Airway epithelial cell (primary cell): ENCODE data around the gene HEPN1. TPM values are rescaled to one million over a fixed set of nuclear protein-coding genes. Genes with fewer than 3 reads are reported as not detected.

ENCODE experiments used
- total RNA-seq: library from RNA; depleted of rRNA; stranded (reverse); fragments of >200 nt; gene quantifications from 2 replicates; pipeline ENCODE4 v1.2.3, GENCODE V29; 2015

HEPN1 gene
- not detected in 2 replicates for total RNA-seq

DNA sequence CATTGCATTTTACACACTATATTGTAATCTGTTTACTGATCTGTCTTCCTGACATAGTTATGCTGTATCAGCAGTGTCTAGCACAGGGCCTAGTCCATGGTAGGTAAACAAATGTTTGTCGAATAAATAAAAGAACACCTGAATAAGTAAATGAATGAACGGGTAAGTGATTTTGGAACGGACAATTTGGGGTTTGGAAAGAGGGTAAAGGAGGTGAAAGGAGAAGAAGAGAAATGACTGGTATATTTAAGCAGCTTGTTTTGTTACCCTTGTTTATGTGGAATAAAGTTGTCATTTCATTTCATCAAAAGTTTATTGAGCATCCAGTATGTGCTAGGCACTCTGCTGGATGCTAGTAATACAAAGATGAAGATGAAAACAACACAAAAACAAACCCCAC is at the start of gene HEPN1:
TSS of gene HEPN1 (plus strand) at position 301 of the 400 bp plus-strand sequence.

DNA sequence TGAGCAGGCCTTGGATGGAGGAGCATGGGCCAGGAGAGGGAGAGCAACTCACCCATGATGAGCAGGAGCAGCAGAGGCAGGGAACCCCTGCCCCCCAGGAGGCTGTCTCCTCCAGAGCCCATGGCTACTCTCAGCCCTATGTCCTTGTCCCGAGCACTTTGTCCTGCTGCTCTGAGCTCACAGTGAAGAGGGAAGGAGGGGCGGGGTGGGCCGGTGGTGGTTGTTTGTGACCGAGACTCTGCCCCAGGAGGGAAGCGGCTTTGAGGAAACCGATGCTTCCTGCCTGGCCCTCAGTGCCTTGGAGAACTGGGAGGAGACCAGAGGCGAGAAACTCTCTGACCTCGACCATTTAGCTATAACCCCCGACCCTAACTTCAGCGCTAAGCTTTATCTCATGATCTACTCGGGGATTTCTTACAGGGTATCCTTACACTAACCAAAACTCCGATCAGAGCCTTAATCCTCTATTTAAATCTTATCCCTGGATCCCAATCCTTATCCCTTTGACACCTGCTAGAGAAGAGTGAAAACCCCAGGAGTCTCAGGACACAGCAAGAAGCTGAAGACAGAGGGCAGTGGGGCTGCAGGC is 21.3 kb upstream of the HEPN1 start, which contains the start of gene ROBO4:
TSS of gene ROBO4 (minus strand) at position 192 of the 589 bp plus-strand sequence. CDS start at position 122, 70 bp downstream.

DNA sequence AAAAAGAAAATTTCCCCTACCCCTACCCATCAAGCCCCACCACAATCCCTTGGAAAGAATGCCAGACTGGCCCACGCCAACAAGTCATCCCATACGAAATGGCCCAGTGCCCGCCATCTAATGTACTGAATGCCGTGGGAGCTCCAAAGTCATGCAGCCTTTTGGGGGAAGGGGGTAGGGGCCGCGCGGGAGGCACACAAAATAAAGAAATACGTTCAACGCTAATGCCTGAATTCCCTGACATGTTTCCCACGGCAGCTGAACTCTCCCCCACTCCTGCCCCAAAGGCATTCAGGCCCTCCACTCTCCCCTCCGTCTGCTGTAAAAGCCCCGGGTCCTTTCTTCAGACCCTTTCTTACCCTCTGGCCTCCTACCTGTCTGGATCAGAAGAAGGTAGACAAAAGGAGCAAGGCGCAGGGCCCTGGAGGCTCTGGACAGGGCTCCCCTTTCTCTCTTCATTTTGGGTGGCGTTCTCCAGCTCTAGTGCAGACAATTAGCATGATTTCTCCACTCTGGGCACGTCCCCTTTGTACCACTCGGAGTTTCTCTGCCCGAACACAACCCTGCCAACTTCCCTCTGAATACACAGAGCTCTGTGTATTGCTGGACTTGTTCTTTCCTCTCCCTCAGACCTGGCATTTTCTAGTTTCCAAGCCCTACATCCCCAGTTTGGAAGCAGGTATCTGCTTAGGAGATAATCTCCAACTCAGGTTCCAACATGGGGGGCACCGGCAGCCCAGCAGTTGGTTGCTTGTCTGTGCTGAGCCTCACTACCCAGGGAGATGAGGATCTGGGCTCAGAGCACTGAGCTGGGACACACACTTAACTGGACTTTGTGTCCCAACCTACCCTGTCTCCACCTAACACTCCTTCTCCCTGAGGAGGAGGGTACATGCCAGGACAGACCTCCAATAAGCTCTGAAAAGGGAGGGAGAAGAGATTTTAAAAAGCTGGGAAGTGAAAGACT is 16.8 kb downstream of the HEPN1 start, which contains the start of gene HEPACAM:
TSS of gene HEPACAM (minus strand) at position 500 of the 967 bp plus-strand sequence. CDS start at position 459, 41 bp downstream.

DNA sequence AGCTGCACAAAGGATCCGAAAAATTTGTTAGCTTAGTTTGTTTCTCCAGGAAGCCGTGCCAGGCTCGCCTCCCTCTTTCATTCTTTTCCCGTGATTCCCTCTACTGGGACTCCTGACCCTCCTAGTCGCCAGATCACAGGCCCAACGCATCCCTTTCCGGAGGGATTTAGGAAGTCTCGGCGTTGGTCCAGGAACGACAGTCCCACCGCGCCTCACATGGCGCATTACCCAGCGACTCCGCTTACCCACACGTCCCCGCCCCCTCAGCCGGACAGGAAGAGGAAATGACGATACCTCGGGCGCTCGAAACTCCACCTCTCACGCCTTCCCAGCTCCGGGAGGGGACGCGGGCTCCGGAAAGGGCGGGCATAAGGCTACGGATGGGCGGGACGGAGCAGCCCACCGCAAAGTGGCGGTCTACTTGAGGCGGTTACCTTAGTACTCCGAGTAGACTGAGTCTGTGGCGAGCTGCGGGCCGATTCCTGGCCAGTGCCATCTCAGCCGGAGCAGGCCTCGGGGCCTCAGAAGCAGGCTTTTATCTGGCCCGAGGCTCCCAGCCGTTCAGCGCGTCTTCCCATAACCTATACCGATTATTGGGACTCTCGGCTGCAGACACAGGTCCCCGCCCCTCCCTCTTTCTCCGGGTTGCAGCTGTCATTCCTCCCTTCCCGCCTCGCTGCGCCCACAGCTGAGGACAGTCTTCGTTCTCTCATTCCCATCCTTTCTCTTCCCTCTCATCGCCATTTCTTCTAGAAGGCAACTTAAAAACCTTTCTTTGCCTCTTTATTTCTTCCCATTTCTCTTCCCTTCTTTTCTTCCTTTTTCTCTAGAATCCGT is 34.9 kb downstream of the HEPN1 start, which contains the start of gene CCDC15:
TSS of gene CCDC15 (plus strand) at position 450 of the 837 bp plus-strand sequence. CDS start 531 bp downstream, outside the sequence.

Other genes starting within 250 kb of the HEPN1 start
- 8.6 and 15.2 TPM in 2 replicates for gene SIAE, start 245.5 kb upstream of the HEPN1 start, total RNA-seq
- 16.2 and 19.5 TPM in 2 replicates for gene SPA17, start 245.3 kb upstream of the HEPN1 start, total RNA-seq
- gene NRGN, start 179.3 kb upstream of the HEPN1 start, total RNA-seq, result 0.28 and 1.7 TPM in 2 replicates
- gene VSIG2, start 167.0 kb upstream of the HEPN1 start, total RNA-seq, result 0.63 and 2.2 TPM in 2 replicates
- gene ESAM, start 157.0 kb upstream of the HEPN1 start, total RNA-seq, result not detected in 2 replicates
- 3.6 and 5.0 TPM in 2 replicates for gene MSANTD2, start 118.8 kb upstream of the HEPN1 start, total RNA-seq
- gene ROBO3, start 53.8 kb upstream of the HEPN1 start, total RNA-seq, result 14.2 and 21.7 TPM in 2 replicates
- 0.35 TPM in 1 of 2 replicates, not detected in the other for gene ROBO4, start 21.4 kb upstream of the HEPN1 start, total RNA-seq
- gene HEPACAM, start 16.8 kb downstream of the HEPN1 start, total RNA-seq, result not detected in 2 replicates
- gene CCDC15, start 35.0 kb downstream of the HEPN1 start, total RNA-seq, result 1.7 and 2.5 TPM in 2 replicates
- 22.3 and 26.1 TPM in 2 replicates for gene SLC37A2, start 144.1 kb downstream of the HEPN1 start, total RNA-seq
- 13.1 and 22.9 TPM in 2 replicates for gene TMEM218, start 192.4 kb downstream of the HEPN1 start, total RNA-seq
- 0.71 and 1.2 TPM in 2 replicates for gene PKNOX2, start 245.5 kb downstream of the HEPN1 start, total RNA-seq